AG04449 (cell line): ENCODE results near the gene SLC27A2.

Experiments used
- CTCF ChIA-PET: fragments of 350-600 bp; formaldehyde crosslinking; extraction: SDS; loops from one replicate; lab custom pipeline; 2021; ENCODE audit warnings: antibody characterized with exemption; lab: Yijun Ruan, JAX
- POLR2A ChIA-PET: fragments of 400-600, 350-600 bp; formaldehyde crosslinking; extraction: SDS; loops from one replicate; lab custom pipeline; 2020; ENCODE audit warnings: antibody characterized with exemption, inconsistent platforms; lab: Yijun Ruan, JAX
- DNase-seq: peaks from one replicate; pipeline ENCODE4 v3.0.0-alpha.2; 2010; ENCODE audit warnings: low read depth, low spot score
- H3K4me3 ChIP-seq: 2 replicates; pipeline ENCODE4 v1.5.1; 2011; ENCODE audit warnings: low read depth, mild to moderate bottlenecking, control low read depth, low read length
- CTCF ChIP-seq: IDR thresholded peaks from one replicate; pipeline ENCODE4 v1.5.1; 2011; ENCODE audit warnings: mild to moderate bottlenecking, moderate library complexity, low read length, control low read depth, inconsistent platforms; ENCODE audit not compliant: insufficient read depth; ENCODE audit errors: missing control alignments

SLC27A2 gene

GRCh38 chr15:50280271-50280670 is 98.3 kb downstream of the SLC27A2 start:
- POLR2A ChIA-PET = no interaction called here

GRCh38 chr15:50281427-50281826 is 99.4 kb downstream of the SLC27A2 start:
- ChIA-PET POLR2A (no interaction called here), CTCF (no interaction called here)

More at GRCh38 chr15:50280271-50280670, 98.3 kb downstream of the SLC27A2 start:
- no peak for TF ChIP-seq CTCF
- no peak overlapping the region for H3K4me3 ChIP-seq
- CTCF ChIA-PET = no interaction called here
- DNase-seq = no peak

More at GRCh38 chr15:50281427-50281826, 99.4 kb downstream of the SLC27A2 start:
- TF ChIP-seq CTCF = no peak
- DNase-seq = no peak
- H3K4me3 ChIP-seq = no peak overlapping the region
